AG10803 (cell line): ENCODE results near the gene NSG1.

ENCODE experiments used
- DNase-seq: peaks from one replicate; pipeline ENCODE4 v3.0.0; 2010; ENCODE audit warnings: low read depth
- H3K4me3 ChIP-seq: 2 replicates; pipeline ENCODE4 v1.5.1; 2011; ENCODE audit warnings: mild to moderate bottlenecking, low read length, control low read depth
- TF ChIP-seq, protein P1 (sequence below): conservative IDR thresholded peaks from 2 replicates; pipeline ENCODE4 v1.5.1; 2011; ENCODE audit warnings: mild to moderate bottlenecking, low read length, control low read depth, inconsistent platforms

The NSG1 gene

DNA sequence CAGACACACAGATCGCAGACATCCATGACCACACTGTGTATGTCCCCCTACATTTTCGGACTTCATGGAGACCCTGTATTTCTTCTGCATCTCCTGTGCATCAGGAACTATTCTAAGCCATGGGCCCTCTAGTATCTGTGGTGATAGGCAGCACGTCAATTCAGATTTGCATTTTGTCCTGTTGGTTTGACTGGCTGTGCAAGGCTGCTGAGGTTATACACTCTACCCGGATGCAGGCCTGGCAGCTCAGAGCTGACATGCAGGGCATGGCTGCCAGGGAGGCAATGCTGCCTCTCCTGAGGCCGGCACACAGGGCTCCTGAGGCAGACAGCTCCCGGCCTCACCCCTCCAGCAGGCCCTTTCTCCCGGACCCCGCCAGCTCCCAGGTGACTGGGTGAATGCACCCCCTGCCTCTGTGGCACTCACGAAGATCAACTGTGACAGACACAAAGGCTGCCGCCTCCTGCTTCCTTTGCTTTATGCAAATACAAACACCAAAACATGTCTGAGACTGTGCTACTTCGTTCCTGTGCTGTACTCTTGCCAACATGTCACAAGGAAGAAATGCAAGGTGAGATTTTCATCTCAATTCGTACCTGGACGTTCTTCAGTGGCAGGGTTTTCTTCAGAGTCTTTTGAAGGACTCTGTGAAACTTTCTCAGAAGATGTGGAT lies 51.0 kb downstream of the NSG1 start:
- no peak for DNase-seq
- H3K4me3 ChIP-seq, result no peak overlapping the region
- TF ChIP-seq, protein P1, sequence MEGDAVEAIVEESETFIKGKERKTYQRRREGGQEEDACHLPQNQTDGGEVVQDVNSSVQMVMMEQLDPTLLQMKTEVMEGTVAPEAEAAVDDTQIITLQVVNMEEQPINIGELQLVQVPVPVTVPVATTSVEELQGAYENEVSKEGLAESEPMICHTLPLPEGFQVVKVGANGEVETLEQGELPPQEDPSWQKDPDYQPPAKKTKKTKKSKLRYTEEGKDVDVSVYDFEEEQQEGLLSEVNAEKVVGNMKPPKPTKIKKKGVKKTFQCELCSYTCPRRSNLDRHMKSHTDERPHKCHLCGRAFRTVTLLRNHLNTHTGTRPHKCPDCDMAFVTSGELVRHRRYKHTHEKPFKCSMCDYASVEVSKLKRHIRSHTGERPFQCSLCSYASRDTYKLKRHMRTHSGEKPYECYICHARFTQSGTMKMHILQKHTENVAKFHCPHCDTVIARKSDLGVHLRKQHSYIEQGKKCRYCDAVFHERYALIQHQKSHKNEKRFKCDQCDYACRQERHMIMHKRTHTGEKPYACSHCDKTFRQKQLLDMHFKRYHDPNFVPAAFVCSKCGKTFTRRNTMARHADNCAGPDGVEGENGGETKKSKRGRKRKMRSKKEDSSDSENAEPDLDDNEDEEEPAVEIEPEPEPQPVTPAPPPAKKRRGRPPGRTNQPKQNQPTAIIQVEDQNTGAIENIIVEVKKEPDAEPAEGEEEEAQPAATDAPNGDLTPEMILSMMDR, result no peak

GRCh38 chr4:4438891-4439290 lies 52.0 kb downstream of the NSG1 start:
- H3K4me3 ChIP-seq, result no peak overlapping the region
- TF ChIP-seq, protein P1, result no peak
- no peak for DNase-seq

- no peak for DNase-seq
- TF ChIP-seq, protein P1, result no peak
- H3K4me3 ChIP-seq, result no peak overlapping the region
These were observed 52.9 kb downstream of the NSG1 start for GRCh38 chr4:4439782-4440181.

GRCh38 chr4:4440333-4441061 lies 53.6 kb downstream of the NSG1 start:
- no peak for DNase-seq
- TF ChIP-seq, protein P1, result no peak
- H3K4me3 ChIP-seq, result no peak overlapping the region

- peak; percentile 68 for DNase-seq
- TF ChIP-seq, protein P1, result no peak
- H3K4me3 ChIP-seq, result no peak overlapping the region
These were observed 56.9 kb downstream of the NSG1 start for GRCh38 chr4:4443821-4444220.

GRCh38 chr4:4446434-4446833 lies 59.5 kb downstream of the NSG1 start:
- DNase-seq, result peak; percentile 41
- no peak overlapping the region for H3K4me3 ChIP-seq
- TF ChIP-seq, protein P1, result no peak

DNA sequence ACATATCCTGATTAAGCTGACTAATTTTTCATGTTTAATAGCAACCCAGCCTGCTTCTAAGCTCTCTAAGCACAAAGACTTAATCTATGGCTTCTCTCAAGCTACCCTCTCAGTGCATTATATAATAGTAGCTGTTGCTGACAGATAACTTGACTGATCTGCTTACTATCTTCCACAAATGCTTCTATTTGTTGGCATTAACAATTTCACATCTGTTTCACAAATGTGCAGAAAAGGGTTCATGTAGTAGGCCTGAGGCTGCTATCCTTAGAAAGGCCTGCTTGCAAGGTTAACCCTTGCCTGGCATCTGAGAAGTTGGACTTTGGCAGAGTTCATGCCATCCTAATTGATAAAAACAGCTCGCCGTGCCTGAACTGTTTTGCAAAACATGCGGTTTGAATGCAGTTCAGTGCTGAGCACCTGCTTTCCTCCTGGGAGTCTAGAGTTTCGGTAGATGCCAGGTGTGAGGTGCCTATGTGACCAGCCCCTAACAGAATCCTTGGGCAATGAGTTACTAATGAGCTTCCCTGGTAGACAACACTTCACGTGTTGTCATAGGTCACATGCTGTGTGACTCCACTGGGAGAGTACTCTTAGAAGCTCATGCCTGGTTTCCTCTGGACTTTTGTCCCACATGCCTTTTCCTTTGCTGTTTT lies 68.4 kb downstream of the NSG1 start:
- no peak overlapping the region for H3K4me3 ChIP-seq
- peak; percentile 52 for DNase-seq
- TF ChIP-seq, protein P1, result no peak
